KMS-11 (cell line): ENCODE results near the gene GAREM1.

Experiments used
- H2AFZ ChIP-seq: fragments of 200-600 bp; sonication (generic); 2 replicates; pipeline ENCODE4 v1.6.1; 2016; ENCODE audit warnings: antibody characterized with exemption, mixed run types, low read depth
- H3K27ac ChIP-seq: fragments of 200-600 bp; sonication (generic); 2 replicates; pipeline ENCODE4 v1.6.1; 2016; ENCODE audit warnings: mild to moderate bottlenecking, mixed run types
- H3K27me3 ChIP-seq: fragments of 200-600 bp; sonication (generic); 2 replicates; pipeline ENCODE4 v1.6.1; 2017; ENCODE audit warnings: mild to moderate bottlenecking, low read depth, mixed run types, moderate library complexity; ENCODE audit not compliant: insufficient read depth
- H3K36me3 ChIP-seq: fragments of 200-600 bp; sonication (generic); 2 replicates; pipeline ENCODE4 v1.6.1; 2017; ENCODE audit warnings: mild to moderate bottlenecking, mixed run types; ENCODE audit not compliant: insufficient read depth
- H3K4me1 ChIP-seq: fragments of 200-600 bp; sonication (generic); 2 replicates; pipeline ENCODE4 v1.6.1; 2016; ENCODE audit warnings: mild to moderate bottlenecking, low read depth, mixed run types; ENCODE audit not compliant: poor library complexity, severe bottlenecking
- H3K4me2 ChIP-seq: fragments of 200-600 bp; sonication (generic); 2 replicates; pipeline ENCODE4 v1.7.0; 2016; ENCODE audit warnings: mild to moderate bottlenecking, mixed run types
- H3K4me3 ChIP-seq: fragments of 200-600 bp; sonication (generic); IDR thresholded peaks from 2 replicates; pipeline ENCODE4 v1.6.1; 2017; ENCODE audit warnings: low read depth, low read length, mixed read lengths; ENCODE audit not compliant: insufficient read depth
- H3K79me2 ChIP-seq: fragments of 200-600 bp; sonication (generic); 2 replicates; pipeline ENCODE4 v1.6.1; 2016; ENCODE audit warnings: low read depth, mixed run types; ENCODE audit not compliant: insufficient read depth
- H3K9ac ChIP-seq: fragments of 200-600 bp; sonication (generic); 2 replicates; pipeline ENCODE4 v1.6.1; 2016; ENCODE audit warnings: mild to moderate bottlenecking, mixed run types
- H4K20me1 ChIP-seq: fragments of 200-600 bp; sonication (generic); 2 replicates; pipeline ENCODE4 v1.6.1; 2016; ENCODE audit warnings: mild to moderate bottlenecking, mixed run types; ENCODE audit not compliant: insufficient read depth
- TF ChIP-seq, protein P1 (sequence below): fragments of 200-600 bp; sonication (generic); conservative IDR thresholded peaks from 2 replicates; pipeline ENCODE4 v1.6.1; 2017; ENCODE audit warnings: low read depth, mild to moderate bottlenecking, antibody characterized with exemption, low read length, moderate library complexity, mixed read lengths

Gene GAREM1

DNA sequence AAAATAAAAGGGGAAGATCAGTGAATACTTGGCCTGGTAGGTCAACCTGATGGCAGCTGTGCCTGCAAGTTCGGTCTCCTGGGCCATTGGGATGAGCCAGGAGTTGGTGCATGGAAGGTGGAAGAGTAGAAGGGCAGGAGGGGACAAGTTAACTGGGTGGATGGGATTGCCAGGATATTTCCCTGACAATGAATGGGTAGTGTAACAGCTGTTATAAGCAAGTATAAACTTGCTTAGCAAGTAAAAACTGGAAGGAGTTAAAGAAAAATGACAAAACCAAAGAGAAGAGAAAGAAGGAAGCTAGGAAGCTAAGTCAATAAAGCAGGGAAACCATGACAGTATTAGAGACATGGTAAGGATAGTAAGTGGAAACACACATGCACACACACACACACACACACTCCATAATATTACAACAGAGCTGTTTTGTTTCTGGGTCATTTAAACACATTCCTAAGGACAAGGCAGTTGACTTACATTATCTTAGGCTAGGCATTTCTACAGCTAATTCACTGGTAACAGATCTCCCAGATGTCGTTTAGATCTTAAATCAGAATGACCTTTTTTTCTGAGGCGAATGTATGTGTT, 251.2 kb downstream of the GAREM1 start:
- no peaks in the 10 kb centered on the region for H4K20me1 ChIP-seq
- H3K36me3 ChIP-seq = no peaks in the 10 kb centered on the region
- no peak overlapping the region for H3K4me3 ChIP-seq
- H3K4me2 ChIP-seq = no peak overlapping the region
- H3K9ac ChIP-seq = no peak overlapping the region
- H3K27ac ChIP-seq = no peak overlapping the region
- H3K79me2 ChIP-seq = no peaks in the 10 kb centered on the region
- TF ChIP-seq, protein P1, sequence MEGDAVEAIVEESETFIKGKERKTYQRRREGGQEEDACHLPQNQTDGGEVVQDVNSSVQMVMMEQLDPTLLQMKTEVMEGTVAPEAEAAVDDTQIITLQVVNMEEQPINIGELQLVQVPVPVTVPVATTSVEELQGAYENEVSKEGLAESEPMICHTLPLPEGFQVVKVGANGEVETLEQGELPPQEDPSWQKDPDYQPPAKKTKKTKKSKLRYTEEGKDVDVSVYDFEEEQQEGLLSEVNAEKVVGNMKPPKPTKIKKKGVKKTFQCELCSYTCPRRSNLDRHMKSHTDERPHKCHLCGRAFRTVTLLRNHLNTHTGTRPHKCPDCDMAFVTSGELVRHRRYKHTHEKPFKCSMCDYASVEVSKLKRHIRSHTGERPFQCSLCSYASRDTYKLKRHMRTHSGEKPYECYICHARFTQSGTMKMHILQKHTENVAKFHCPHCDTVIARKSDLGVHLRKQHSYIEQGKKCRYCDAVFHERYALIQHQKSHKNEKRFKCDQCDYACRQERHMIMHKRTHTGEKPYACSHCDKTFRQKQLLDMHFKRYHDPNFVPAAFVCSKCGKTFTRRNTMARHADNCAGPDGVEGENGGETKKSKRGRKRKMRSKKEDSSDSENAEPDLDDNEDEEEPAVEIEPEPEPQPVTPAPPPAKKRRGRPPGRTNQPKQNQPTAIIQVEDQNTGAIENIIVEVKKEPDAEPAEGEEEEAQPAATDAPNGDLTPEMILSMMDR = no peak
- no peaks in the 10 kb centered on the region for H3K4me1 ChIP-seq
- H3K27me3 ChIP-seq = no peaks in the 10 kb centered on the region
- no peak overlapping the region for H2AFZ ChIP-seq

DNA sequence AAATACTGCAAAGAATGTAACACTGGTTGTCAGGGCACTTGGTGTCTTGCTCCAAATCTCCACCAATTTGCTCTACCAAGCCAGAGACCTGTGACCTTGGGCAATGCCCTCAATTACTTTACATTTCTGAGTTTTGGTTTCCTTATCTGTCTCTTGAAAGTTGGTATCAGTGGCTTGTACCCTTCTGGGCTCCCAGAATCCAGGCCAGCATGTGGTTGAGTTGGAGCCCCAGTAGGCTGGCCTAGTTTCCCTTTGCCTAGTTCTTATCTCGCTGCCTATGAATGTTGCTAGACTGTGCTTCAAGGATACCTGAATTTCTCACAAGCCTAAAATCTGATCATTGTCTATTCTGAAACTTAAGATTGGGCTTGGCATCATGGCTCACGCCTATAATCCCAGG, 254.3 kb downstream of the GAREM1 start:
- Histone ChIP-seq H3K79me2 (no peaks in the 10 kb centered on the region), H3K27ac (no peak overlapping the region), H3K9ac (no peak overlapping the region), H3K27me3 (no peaks in the 10 kb centered on the region), H2AFZ (no peak overlapping the region), H3K4me2 (no peak overlapping the region), H3K4me1 (no peaks in the 10 kb centered on the region), H3K4me3 (no peak overlapping the region), H4K20me1 (no peaks in the 10 kb centered on the region), H3K36me3 (no peaks in the 10 kb centered on the region)
- TF ChIP-seq, protein P1 = no peak

DNA sequence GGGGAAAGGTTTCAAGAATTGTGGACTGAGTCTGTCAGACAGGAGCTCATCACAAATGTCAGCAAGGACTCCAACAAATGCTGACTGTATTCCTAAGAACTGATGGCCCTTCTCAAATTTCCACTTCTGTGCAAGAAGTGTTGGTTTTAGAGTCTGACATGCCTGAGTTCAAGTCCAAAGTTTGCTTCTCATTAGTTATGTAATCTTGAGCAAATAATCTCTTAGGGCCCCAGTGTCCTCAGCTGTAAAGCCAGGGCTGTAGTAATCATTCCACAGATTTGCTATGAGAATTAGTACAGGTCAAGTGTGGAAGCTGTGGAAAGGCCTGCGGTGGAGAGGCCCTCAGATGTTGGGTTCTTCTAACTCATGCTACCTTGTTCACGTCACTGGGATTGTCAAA, 257.0 kb downstream of the GAREM1 start:
- Histone ChIP-seq H3K4me2 (no peak overlapping the region), H3K27me3 (no peaks in the 10 kb centered on the region), H3K9ac (no peak overlapping the region), H3K4me3 (no peak overlapping the region), H4K20me1 (no peaks in the 10 kb centered on the region), H3K79me2 (no peaks in the 10 kb centered on the region), H3K36me3 (no peaks in the 10 kb centered on the region), H3K4me1 (no peaks in the 10 kb centered on the region), H2AFZ (no peak overlapping the region), H3K27ac (no peak overlapping the region)
- TF ChIP-seq, protein P1 = no peak
